Nephron (organoid): ENCODE data around the gene NOS1.
A peak's percentile ranks its signal among the peaks of the same experiment; 100 is the strongest.

Experiments
- H3K27ac Mint-ChIP-seq, 3 experiments: 2 replicates each; pipeline ENCODE4 v1.8.0; 2020; ENCODE audit warnings: mixed read lengths in 3 of 3, mild to moderate bottlenecking in 2 of 3, moderate library complexity in 1 of 3
- H3K27me3 Mint-ChIP-seq: 2 replicates; pipeline ENCODE4 v1.8.0; 2021; ENCODE audit warnings: low read depth, mild to moderate bottlenecking, moderate library complexity, mixed read lengths
- H3K36me3 Mint-ChIP-seq: 2 replicates; pipeline ENCODE4 v1.8.0; 2020; ENCODE audit warnings: low read depth, mixed read lengths
- H3K4me1 Mint-ChIP-seq: 2 replicates; pipeline ENCODE4 v1.8.0; 2020; ENCODE audit warnings: mixed read lengths
- H3K4me3 Mint-ChIP-seq, 3 experiments: 2 replicates each; pipeline ENCODE4 v1.8.0; 2020; ENCODE audit warnings: mild to moderate bottlenecking in 3 of 3, mixed read lengths in 3 of 3, moderate library complexity in 2 of 3
- H3K9me3 Mint-ChIP-seq: 2 replicates; pipeline ENCODE4 v1.8.0; 2020; ENCODE audit warnings: mixed read lengths
- TF ChIP-seq, protein P1 (sequence below), 3 experiments: fragments of 200-600 bp; sonication (generic); IDR thresholded peaks; one replicate each; pipeline ENCODE4 v1.5.0; 2021; ENCODE audit warnings: antibody characterized with exemption in 3 of 3; ENCODE audit not compliant: unreplicated experiment in 3 of 3

Gene NOS1

DNA sequence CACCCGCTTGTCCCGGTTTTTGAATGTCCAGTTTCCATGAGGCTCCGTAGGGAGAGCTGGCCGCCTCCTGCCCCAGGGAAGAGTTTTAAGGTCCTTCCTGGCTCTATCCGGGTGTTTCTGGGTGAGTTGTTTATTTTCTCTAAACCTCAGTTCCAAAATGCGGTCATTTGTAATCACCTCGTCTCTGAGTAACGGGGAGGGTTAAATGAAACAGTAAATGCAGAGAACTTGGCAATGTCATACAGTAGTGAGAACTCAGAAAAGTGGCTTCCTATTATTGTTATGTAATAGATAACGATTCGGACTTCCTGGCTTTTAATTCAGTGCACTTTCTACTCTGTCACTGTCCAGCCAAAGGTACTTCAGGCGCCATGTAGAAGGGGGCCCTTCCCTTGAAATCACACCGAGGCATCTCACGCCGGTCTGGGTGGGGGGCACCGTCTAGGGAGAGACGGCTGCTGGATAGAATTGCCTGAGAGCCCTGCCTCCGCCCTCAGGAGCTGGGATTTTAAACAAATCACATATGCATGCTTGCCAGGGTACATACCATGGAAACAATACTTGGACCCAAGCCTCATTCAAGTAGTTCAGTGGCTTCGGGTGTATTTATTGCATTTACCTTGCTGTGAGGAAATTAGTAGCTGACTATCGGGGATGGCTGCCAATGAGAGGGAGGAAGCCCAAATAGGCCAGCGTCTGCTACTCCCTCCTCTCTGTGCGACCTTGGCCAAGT, 26.4 kb downstream of the NOS1 start:
- Mint-ChIP-seq H3K4me3 (no peak overlapping the region), H3K9me3 (no peaks in the 10 kb centered on the region), H3K4me1 (peaks cover 18% of the 10 kb centered on the region), H3K27ac (peak overlapping the region in 1 of 3 experiments; percentile 39), H3K27me3 (peaks cover 77% of the 10 kb centered on the region), H3K36me3 (no peaks in the 10 kb centered on the region)
- TF ChIP-seq, protein P1, sequence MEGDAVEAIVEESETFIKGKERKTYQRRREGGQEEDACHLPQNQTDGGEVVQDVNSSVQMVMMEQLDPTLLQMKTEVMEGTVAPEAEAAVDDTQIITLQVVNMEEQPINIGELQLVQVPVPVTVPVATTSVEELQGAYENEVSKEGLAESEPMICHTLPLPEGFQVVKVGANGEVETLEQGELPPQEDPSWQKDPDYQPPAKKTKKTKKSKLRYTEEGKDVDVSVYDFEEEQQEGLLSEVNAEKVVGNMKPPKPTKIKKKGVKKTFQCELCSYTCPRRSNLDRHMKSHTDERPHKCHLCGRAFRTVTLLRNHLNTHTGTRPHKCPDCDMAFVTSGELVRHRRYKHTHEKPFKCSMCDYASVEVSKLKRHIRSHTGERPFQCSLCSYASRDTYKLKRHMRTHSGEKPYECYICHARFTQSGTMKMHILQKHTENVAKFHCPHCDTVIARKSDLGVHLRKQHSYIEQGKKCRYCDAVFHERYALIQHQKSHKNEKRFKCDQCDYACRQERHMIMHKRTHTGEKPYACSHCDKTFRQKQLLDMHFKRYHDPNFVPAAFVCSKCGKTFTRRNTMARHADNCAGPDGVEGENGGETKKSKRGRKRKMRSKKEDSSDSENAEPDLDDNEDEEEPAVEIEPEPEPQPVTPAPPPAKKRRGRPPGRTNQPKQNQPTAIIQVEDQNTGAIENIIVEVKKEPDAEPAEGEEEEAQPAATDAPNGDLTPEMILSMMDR (IDR thresholded peaks at IDR 0.05; ENCODE audit: unreplicated experiment in 3 of 3): no peak

DNA sequence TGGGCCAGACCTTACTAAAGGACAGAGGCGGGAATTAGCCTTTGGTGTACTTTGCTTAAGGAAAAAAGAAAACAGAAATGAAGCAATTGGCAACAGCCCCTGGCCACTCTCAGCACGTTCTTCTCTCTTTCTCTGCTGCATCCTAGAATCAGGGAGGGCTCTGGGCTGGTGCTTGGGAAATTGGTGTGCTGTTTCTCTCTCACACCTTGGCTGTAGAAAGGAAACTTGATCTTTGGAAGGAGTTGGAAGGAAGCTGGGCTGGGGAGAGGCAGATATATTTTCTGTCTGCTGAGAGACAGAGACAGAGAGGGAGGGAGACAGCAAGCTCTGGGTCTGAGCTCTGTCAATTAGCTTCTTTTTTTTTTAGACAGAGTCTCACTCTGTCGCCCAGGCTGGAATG, 27.4 kb downstream of the NOS1 start:
- Mint-ChIP-seq H3K4me1 (peaks cover 18% of the 10 kb centered on the region), H3K36me3 (no peaks in the 10 kb centered on the region), H3K9me3 (no peaks in the 10 kb centered on the region), H3K4me3 (peak overlapping the region in 1 of 3 experiments; percentile 26), H3K27me3 (peaks cover 83% of the 10 kb centered on the region), H3K27ac (peak overlapping the region in 1 of 3 experiments; percentile 8)
- TF ChIP-seq, protein P1 (IDR thresholded peaks at IDR 0.05; ENCODE audit: unreplicated experiment in 3 of 3): no peak

DNA sequence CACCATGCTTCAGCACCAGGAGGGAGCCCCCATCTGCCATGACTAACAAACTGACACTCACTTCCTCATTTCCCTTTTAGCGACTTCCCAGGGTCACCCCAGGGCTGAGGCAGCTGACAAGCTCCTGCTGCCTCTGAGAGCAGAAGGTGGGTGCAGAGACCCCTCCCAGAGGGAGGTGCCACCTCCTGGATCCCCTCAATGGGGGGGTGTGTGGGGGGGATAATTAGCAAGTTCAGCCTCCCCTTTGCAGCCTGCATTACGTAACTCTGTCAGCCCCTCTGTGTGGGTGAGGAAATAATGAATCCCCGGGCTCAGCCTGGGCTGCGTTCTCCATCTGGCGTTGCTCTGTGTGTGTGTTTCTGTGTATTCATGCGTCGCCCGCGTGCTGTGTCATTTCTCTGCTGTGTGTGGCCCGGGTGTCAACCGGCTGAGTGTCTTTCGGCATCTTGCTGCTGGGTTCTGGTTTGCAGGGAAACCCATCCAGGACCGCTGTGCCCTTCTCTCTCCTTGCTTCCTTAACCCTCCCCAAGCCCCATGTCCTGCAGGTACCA, 28.0 kb downstream of the NOS1 start:
- Mint-ChIP-seq H3K36me3 (no peaks in the 10 kb centered on the region), H3K27me3 (peaks cover 81% of the 10 kb centered on the region), H3K9me3 (no peaks in the 10 kb centered on the region), H3K4me3 (no peak overlapping the region), H3K27ac (no peak overlapping the region), H3K4me1 (peaks cover 18% of the 10 kb centered on the region)
- TF ChIP-seq, protein P1 (IDR thresholded peaks at IDR 0.05; ENCODE audit: unreplicated experiment in 3 of 3): no peak

DNA sequence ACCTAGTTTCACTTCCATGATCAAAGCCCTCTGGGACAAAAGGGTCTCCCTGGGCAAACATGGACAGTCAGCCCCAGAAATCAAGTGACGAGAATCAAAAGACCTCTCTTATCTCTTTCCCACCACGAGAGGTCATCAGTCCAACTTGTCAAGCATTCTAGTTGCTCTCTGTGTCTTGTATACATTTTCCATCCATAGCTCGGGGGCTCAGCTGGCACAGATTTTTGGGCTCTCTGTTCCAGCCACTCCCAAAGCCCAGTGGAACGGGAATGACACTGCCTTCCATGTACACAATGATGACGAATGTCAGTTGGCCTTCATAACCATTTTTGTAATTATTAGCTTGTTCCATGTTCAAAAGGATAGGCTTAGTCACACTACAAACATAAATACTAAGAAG, 29.7 kb downstream of the NOS1 start:
- H3K4me3 Mint-ChIP-seq: no peak overlapping the region
- TF ChIP-seq, protein P1 (IDR thresholded peaks at IDR 0.05; ENCODE audit: unreplicated experiment in 3 of 3): no peak
- no peaks in the 10 kb centered on the region for H3K9me3 Mint-ChIP-seq
- no peaks in the 10 kb centered on the region for H3K36me3 Mint-ChIP-seq
- H3K27ac Mint-ChIP-seq: no peak overlapping the region
- peaks cover 18% of the 10 kb centered on the region for H3K4me1 Mint-ChIP-seq
- H3K27me3 Mint-ChIP-seq: peaks cover 72% of the 10 kb centered on the region

DNA sequence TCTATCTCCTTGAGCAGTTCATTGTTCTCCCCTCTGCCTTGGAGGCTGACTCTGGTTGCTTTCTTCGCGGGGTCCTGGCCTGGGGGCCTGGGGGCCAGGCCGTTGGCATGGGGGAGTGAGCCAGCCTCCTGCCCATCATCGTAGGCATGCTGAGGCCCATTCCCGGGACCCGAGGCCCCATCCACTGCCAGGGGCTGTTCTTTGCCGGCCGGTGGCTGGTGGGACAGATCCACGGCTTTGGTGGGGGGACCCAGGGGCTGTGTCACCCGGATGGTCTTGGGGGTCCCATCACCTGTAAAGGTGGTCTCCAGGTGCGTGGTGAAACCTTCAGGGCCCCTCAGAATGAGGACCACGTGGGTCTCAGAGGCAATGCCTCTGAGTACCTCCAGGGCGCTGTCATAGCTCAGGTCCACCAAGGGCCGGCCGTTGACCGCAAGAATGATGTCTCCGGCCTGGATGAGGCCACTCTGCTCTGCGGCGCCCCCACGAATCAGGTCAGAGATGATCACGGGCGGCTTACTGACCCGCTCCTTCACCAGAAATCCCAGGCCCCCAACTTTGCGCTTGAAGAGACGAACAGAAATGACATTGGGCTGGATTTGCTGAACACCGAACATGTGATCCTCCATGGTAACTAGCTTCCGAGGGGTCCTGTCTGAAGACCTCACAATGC, 30.8 kb downstream of the NOS1 start:
- H3K4me3 Mint-ChIP-seq: no peak overlapping the region
- H3K27ac Mint-ChIP-seq: no peak overlapping the region
- H3K9me3 Mint-ChIP-seq: no peaks in the 10 kb centered on the region
- no peaks in the 10 kb centered on the region for H3K36me3 Mint-ChIP-seq
- TF ChIP-seq, protein P1 (IDR thresholded peaks at IDR 0.05; ENCODE audit: unreplicated experiment in 3 of 3): no peak
- H3K4me1 Mint-ChIP-seq: peaks cover 18% of the 10 kb centered on the region
- peaks cover 64% of the 10 kb centered on the region for H3K27me3 Mint-ChIP-seq
